Stomach (tissue), 9 donors: ENCODE results near the gene GLRA1. TPM values are rescaled to one million over a fixed set of nuclear protein-coding genes. Genes with fewer than 3 reads are reported as not detected.

ENCODE experiments used
- DNase-seq, 2 donors: peaks; one replicate each; pipeline versions ENCODE4 v3.0.0 to v3.0.0-alpha.2; 2013 to 2019
- H3K27ac ChIP-seq, 5 donors: fragments of 200-600 bp in 4 of 5; sonication (generic) in 4 of 5; one replicate each; pipeline ENCODE4 v1.5.1; 2013 to 2019; ENCODE audit warnings: mild to moderate bottlenecking in 1 of 5, moderate library complexity in 1 of 5
- H3K27me3 ChIP-seq, 3 donors: fragments of 200-600 bp; sonication (generic); one replicate each; pipeline ENCODE4 v1.5.1; 2017 to 2019; ENCODE audit warnings: mixed run types in 1 of 3
- H3K36me3 ChIP-seq, 4 donors: fragments of 200-600 bp; sonication (generic); 1 replicate in 3 of 4; 2 replicates in 1 of 4; pipeline ENCODE4 v1.5.1; 2016 to 2019
- H3K4me1 ChIP-seq, 4 donors: fragments of 200-600 bp; sonication (generic); one replicate each; pipeline ENCODE4 v1.5.1; 2016 to 2019
- H3K4me3 ChIP-seq, 4 donors: fragments of 200-600 bp; sonication (generic) in 3 of 4; one replicate each; pipeline ENCODE4 v1.5.1; 2016 to 2019; ENCODE audit warnings: mild to moderate bottlenecking in 1 of 4
- H3K9me3 ChIP-seq, 4 donors: fragments of 200-600 bp; sonication (generic); one replicate each; pipeline ENCODE4 v1.5.1; 2016 to 2019
- EP300 ChIP-seq: sonication (generic); formaldehyde crosslinking; IDR thresholded peaks from one replicate; pipeline ENCODE4 v1.6.1; 2017; ENCODE audit warnings: antibody characterized with exemption
- POLR2A ChIP-seq, 4 donors: fragments of 450-650 bp; IDR thresholded peaks; one replicate each; pipeline ENCODE4 v1.6.1; 2016; ENCODE audit warnings: antibody characterized with exemption in 4 of 4, control low read depth in 2 of 4, mild to moderate bottlenecking in 1 of 4, moderate library complexity in 1 of 4
- POLR2AphosphoS5 ChIP-seq, 3 donors: sonication (generic); formaldehyde crosslinking; IDR thresholded peaks; one replicate each; pipeline ENCODE4 v1.6.1; 2016; ENCODE audit warnings: antibody characterized with exemption in 3 of 3
- WGBS, 5 donors: extraction: QIAGEN DNeasy Blood & Tissue Kit in 3 of 5; methylation state at CpG; one replicate each; pipeline versions ENCODE4 v1.1.5 to v1.1.7; 2013 to 2018; 5-methylcytosine and 5-hydroxymethylcytosine counted together
- intact Hi-C: fragments of 100-400 bp; cut with DNase I; formaldehyde crosslinking; loops from one replicate; pipeline ENCODE4 v1.15.1; 2023; ENCODE audit warnings: low total_unique reads
- polyA plus RNA-seq, 3 donors: library from polyadenylated mRNA; stranded (reverse); fragments of 200-250 nt; gene quantifications; one replicate each; pipeline ENCODE4 v1.2.3, GENCODE V29; 2013
- small RNA-seq, 4 donors: library from RNA; depleted of rRNA; stranded (forward); fragments of <200 nt; gene quantifications; one replicate each; pipeline ENCODE3, GENCODE V24; 2016
- total RNA-seq, 5 donors: library from RNA; depleted of rRNA; stranded (reverse); fragments of >200 nt; gene quantifications; one replicate each; pipeline versions ENCODE4 v1.1.0 to v1.2.3, GENCODE V29; 2014 to 2016
- TF ChIP-seq, protein P1 (sequence below), 7 experiments: fragments of 450-650 bp in 4 of 7; fragments of 200-600 bp in 3 of 7; sonication (generic) in 3 of 7; IDR thresholded peaks; one replicate each; pipeline ENCODE4 v1.5.1; 2016 to 2019; ENCODE audit warnings: antibody characterized with exemption in 7 of 7, control low read depth in 2 of 7, mild to moderate bottlenecking in 1 of 7
- donor health status: healthy with polysubstance abuse.
- donor health status: Bipolar disorder and iron deficiency.
- donor health status: healthy.

GLRA1 gene
- total and polyA plus RNA-seq, 8 donors: not detected

- no peak overlapping the region for H3K27ac ChIP-seq
- intact Hi-C loops: no loop called here
- WGBS, 5 donors: 31 to 58% (median 38%) methylated on average over 3 of the region's 3 CpGs
- H3K36me3 ChIP-seq: peaks cover 0 to 15% (median 6%) of the 10 kb centered on the region in 4 donors
- DNase-seq: no peak
- no peak overlapping the region for H3K4me3 ChIP-seq
- no peaks in the 10 kb centered on the region for H3K27me3 ChIP-seq
- no peaks in the 10 kb centered on the region for H3K9me3 ChIP-seq
- H3K4me1 ChIP-seq: peaks cover 59 to 100% (median 81%) of the 10 kb centered on the region in 4 donors
- TF ChIP-seq POLR2AphosphoS5 (IDR thresholded peaks at IDR 0.05) (no peak), POLR2A (IDR thresholded peaks at IDR 0.05) (no peak), EP300 (no peak)
- TF ChIP-seq, protein P1, sequence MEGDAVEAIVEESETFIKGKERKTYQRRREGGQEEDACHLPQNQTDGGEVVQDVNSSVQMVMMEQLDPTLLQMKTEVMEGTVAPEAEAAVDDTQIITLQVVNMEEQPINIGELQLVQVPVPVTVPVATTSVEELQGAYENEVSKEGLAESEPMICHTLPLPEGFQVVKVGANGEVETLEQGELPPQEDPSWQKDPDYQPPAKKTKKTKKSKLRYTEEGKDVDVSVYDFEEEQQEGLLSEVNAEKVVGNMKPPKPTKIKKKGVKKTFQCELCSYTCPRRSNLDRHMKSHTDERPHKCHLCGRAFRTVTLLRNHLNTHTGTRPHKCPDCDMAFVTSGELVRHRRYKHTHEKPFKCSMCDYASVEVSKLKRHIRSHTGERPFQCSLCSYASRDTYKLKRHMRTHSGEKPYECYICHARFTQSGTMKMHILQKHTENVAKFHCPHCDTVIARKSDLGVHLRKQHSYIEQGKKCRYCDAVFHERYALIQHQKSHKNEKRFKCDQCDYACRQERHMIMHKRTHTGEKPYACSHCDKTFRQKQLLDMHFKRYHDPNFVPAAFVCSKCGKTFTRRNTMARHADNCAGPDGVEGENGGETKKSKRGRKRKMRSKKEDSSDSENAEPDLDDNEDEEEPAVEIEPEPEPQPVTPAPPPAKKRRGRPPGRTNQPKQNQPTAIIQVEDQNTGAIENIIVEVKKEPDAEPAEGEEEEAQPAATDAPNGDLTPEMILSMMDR (IDR thresholded peaks at IDR 0.05): no peak
These were observed 145.0 kb downstream of the GLRA1 start for GRCh38 chr5:151779531-151780125.

DNA sequence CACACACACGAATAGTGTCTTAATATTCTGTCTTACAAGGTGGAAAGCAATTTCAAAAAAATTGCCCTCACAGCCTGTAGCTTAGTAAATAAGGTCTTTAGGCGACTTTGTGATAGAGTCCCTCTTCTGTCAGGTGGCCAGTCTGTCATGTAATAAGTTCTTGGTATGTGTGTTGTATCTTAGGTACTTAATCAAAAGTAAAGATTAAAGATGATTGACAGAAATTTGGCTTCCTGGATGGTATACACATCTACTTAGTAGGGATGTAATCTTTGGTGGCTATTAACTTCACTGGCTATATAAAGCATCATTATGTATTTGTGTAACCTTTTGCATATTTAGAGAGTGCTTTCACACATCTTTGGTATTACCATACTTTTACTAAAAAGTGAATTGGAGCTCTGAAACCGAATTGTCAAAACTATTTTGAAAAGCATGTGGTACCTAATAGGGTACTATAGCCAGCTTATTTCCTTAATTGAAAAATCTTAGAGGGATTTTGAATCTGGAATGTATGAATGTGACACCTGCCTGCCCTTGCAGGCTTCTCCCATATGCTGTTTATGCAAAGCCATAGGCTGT is 149.5 kb downstream of the GLRA1 start:
- Histone ChIP-seq H3K27me3 (no peaks in the 10 kb centered on the region), H3K4me1 (peaks cover 51 to 76% (median 64%) of the 10 kb centered on the region in 4 donors), H3K27ac (peak overlapping the region in 1 of 5 donors; percentile 99), H3K4me3 (no peak overlapping the region), H3K9me3 (no peaks in the 10 kb centered on the region), H3K36me3 (peaks cover 0 to 15% (median 6%) of the 10 kb centered on the region in 4 donors)
- DNase-seq: no peak
- WGBS, 5 donors: 10 to 31% (median 25%) methylated on average over 3 of the region's 3 CpGs
- intact Hi-C loops: no loop called here
- TF ChIP-seq, protein P1 (IDR thresholded peaks at IDR 0.05): no peak
- TF ChIP-seq EP300 (no peak), POLR2A (IDR thresholded peaks at IDR 0.05) (no peak), POLR2AphosphoS5 (IDR thresholded peaks at IDR 0.05) (no peak)

- DNase-seq: peak in 1 of 2 donors; percentile 27
- H3K9me3 ChIP-seq: no peaks in the 10 kb centered on the region
- TF ChIP-seq, protein P1 (IDR thresholded peaks at IDR 0.05): no peak
- no peaks in the 10 kb centered on the region for H3K27me3 ChIP-seq
- H3K4me3 ChIP-seq: peak overlapping the region; percentile 83 to 98 (median 90)
- intact Hi-C loops: no loop called here
- 0 to 7% (median 3%) methylated on average over 3 of the region's 3 CpGs for WGBS, 5 donors
- H3K4me1 ChIP-seq: peaks cover 40 to 70% (median 59%) of the 10 kb centered on the region in 4 donors
- H3K27ac ChIP-seq: peak overlapping the region in 3 of 5 donors; percentile 93 to 99 (median 96)
- H3K36me3 ChIP-seq: peaks cover 0 to 13% (median 6%) of the 10 kb centered on the region in 4 donors
These were observed 150.7 kb downstream of the GLRA1 start for GRCh38 chr5:151773951-151774350.

- peak in 1 of 2 donors; percentile 59 for DNase-seq
- intact Hi-C loops: no loop called here
- Histone ChIP-seq H3K4me3 (peak overlapping the region; percentile 83 to 98 (median 90)), H3K36me3 (peaks cover 0 to 4% (median 2%) of the 10 kb centered on the region in 4 donors), H3K27me3 (no peaks in the 10 kb centered on the region), H3K4me1 (peaks cover 35 to 61% (median 53%) of the 10 kb centered on the region in 4 donors), H3K9me3 (no peaks in the 10 kb centered on the region), H3K27ac (peak overlapping the region; percentile 93 to 99 (median 95))
- WGBS, 5 donors: 1 to 2% (median 1%) methylated on average over 18 of the region's 18 CpGs
- no peak for TF ChIP-seq POLR2A (IDR thresholded peaks at IDR 0.05)
- TF ChIP-seq POLR2AphosphoS5 (IDR thresholded peaks at IDR 0.05): peak in 1 of 3 donors; percentile 15
These were observed 151.6 kb downstream of the GLRA1 start for GRCh38 chr5:151772846-151773561.

Small RNA genes within 50 kb of the gene (small RNA-seq; reads per million reads assigned to genes)
- 0 to 0.07 (median 0) reads per million in 4 donors for gene RNA5SP198

Other genes with a start within 250 kb of the GLRA1 start
- 1,000 to 10,000 TPM in 1 of 5 donors, 100 to 1,000 TPM in 3, 10 to 100 TPM in 1; 36.2 to 1,348 (median 170) TPM for gene SPARC, start 237.9 kb downstream of the GLRA1 start, total RNA-seq
- 10 to 100 TPM; 80.9 to 87.7 (median 86.7) TPM for gene SPARC, start 237.9 kb downstream of the GLRA1 start, polyA plus RNA-seq
- gene ATOX1, start 166.2 kb downstream of the GLRA1 start, total RNA-seq: 10 to 100 TPM in 4 of 5 donors, not detected in 1; 24.6 to 80.6 (median 60.4) TPM
- gene ATOX1, start 166.2 kb downstream of the GLRA1 start, polyA plus RNA-seq: 100 to 1,000 TPM; 111 to 177 (median 165) TPM
- 100 to 1,000 TPM in 1 of 5 donors, 10 to 100 TPM in 4; 47.3 to 138 (median 68.7) TPM for gene G3BP1, start 152.9 kb downstream of the GLRA1 start, total RNA-seq
- 10 to 100 TPM; 15.1 to 20.4 (median 18.6) TPM for gene G3BP1, start 152.9 kb downstream of the GLRA1 start, polyA plus RNA-seq